OCI-LY1 (cell line): ENCODE results near the gene CTSC.

Experiments used
- H2AFZ ChIP-seq: fragments of 200-600 bp; sonication (generic), shearing (Covaris generic); 2 replicates; pipeline ENCODE4 v1.6.0; 2014; ENCODE audit warnings: antibody characterized with exemption, mild to moderate bottlenecking, low read length
- H3F3A ChIP-seq: fragments of 200-600 bp; sonication (generic), shearing (Covaris generic); 2 replicates; pipeline ENCODE4 v1.6.0; 2014; ENCODE audit warnings: mild to moderate bottlenecking, antibody characterized with exemption, low read length, moderate library complexity; ENCODE audit not compliant: insufficient read depth
- H3K27ac ChIP-seq: fragments of 200-600 bp; sonication (generic); 2 replicates; pipeline ENCODE4 v1.5.1; 2014; ENCODE audit warnings: low read length, mixed run types, mild to moderate bottlenecking, low read depth; ENCODE audit not compliant: poor library complexity, severe bottlenecking
- H3K27me3 ChIP-seq: fragments of 200-600 bp; sonication (generic); 2 replicates; pipeline ENCODE4 v1.6.0; 2014; ENCODE audit warnings: antibody characterized with exemption, mild to moderate bottlenecking, low read length, moderate library complexity; ENCODE audit not compliant: insufficient read depth
- H3K36me3 ChIP-seq: fragments of 200-600 bp; sonication (generic); 2 replicates; pipeline ENCODE4 v1.6.1; 2014; ENCODE audit warnings: mild to moderate bottlenecking, antibody characterized with exemption, low read length, moderate library complexity, mixed read lengths; ENCODE audit not compliant: insufficient read depth
- H3K4me1 ChIP-seq: fragments of 200-600 bp; sonication (generic); 2 replicates; pipeline ENCODE4 v1.5.1; 2014; ENCODE audit warnings: mild to moderate bottlenecking, low read length, moderate library complexity; ENCODE audit not compliant: insufficient read depth, severe bottlenecking
- H3K4me2 ChIP-seq: fragments of 200-600 bp; sonication (generic), shearing (Covaris generic); 2 replicates; pipeline ENCODE4 v1.6.1; 2014; ENCODE audit warnings: low read length
- H3K4me3 ChIP-seq: fragments of 200-600 bp; sonication (generic); 2 replicates; pipeline ENCODE4 v1.5.1; 2014; ENCODE audit warnings: low read length, low read depth, mild to moderate bottlenecking, mixed read lengths; ENCODE audit not compliant: poor library complexity, severe bottlenecking
- H3K79me2 ChIP-seq: fragments of 200-600 bp; shearing (Covaris generic); 2 replicates; pipeline ENCODE4 v1.6.1; 2016; ENCODE audit warnings: mixed run types, low read length, mixed read lengths; ENCODE audit not compliant: insufficient read depth
- H3K9ac ChIP-seq: fragments of 200-600 bp; sonication (generic), shearing (Covaris generic); 2 replicates; pipeline ENCODE4 v1.6.1; 2014; ENCODE audit warnings: mild to moderate bottlenecking, low read length, mixed read lengths
- H3K9me2 ChIP-seq: fragments of 200-600 bp; sonication (generic), shearing (Covaris generic); 2 replicates; pipeline ENCODE4 v1.6.1; 2014; ENCODE audit warnings: low read depth, mild to moderate bottlenecking, low read length, mixed read lengths
- H3K9me3 ChIP-seq: fragments of 200-600 bp; shearing (Covaris generic); 2 replicates; pipeline ENCODE4 v1.6.1; 2014; ENCODE audit warnings: low read length, mixed read lengths
- H4K20me1 ChIP-seq: fragments of 200-600 bp; sonication (generic), shearing (Covaris generic); 2 replicates; pipeline ENCODE4 v1.6.0; 2016; ENCODE audit warnings: mild to moderate bottlenecking, low read length; ENCODE audit not compliant: insufficient read depth
- EZH2 ChIP-seq: fragments of 200-600 bp; sonication (generic), shearing (Covaris generic); IDR thresholded peaks from 2 replicates; pipeline ENCODE4 v1.8.0; 2017; ENCODE audit warnings: borderline replicate concordance, mixed run types, mild to moderate bottlenecking, antibody characterized with exemption, low read length, moderate library complexity, mixed read lengths
- TF ChIP-seq, protein P1 (sequence below): fragments of 200-600 bp; sonication (generic), shearing (Covaris generic); IDR thresholded peaks from 2 replicates; pipeline ENCODE4 v1.5.1; 2017; ENCODE audit warnings: mild to moderate bottlenecking, antibody characterized with exemption, low read length, moderate library complexity, mixed read lengths

Gene CTSC

GRCh38 chr11:88359114-88359513 lies 21.6 kb upstream of the CTSC start:
- H3F3A ChIP-seq = no peaks in the 10 kb centered on the region; the same call in 1 of the 2 replicates
- TF ChIP-seq EZH2 = no peak
- TF ChIP-seq, protein P1, sequence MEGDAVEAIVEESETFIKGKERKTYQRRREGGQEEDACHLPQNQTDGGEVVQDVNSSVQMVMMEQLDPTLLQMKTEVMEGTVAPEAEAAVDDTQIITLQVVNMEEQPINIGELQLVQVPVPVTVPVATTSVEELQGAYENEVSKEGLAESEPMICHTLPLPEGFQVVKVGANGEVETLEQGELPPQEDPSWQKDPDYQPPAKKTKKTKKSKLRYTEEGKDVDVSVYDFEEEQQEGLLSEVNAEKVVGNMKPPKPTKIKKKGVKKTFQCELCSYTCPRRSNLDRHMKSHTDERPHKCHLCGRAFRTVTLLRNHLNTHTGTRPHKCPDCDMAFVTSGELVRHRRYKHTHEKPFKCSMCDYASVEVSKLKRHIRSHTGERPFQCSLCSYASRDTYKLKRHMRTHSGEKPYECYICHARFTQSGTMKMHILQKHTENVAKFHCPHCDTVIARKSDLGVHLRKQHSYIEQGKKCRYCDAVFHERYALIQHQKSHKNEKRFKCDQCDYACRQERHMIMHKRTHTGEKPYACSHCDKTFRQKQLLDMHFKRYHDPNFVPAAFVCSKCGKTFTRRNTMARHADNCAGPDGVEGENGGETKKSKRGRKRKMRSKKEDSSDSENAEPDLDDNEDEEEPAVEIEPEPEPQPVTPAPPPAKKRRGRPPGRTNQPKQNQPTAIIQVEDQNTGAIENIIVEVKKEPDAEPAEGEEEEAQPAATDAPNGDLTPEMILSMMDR = no peak
- H3K79me2 ChIP-seq = no peaks in the 10 kb centered on the region
- peak overlapping the region; percentile 16 for H3K27ac ChIP-seq
- no peak overlapping the region for H3K9ac ChIP-seq
- no peaks in the 10 kb centered on the region for H3K27me3 ChIP-seq
- no peaks in the 10 kb centered on the region for H4K20me1 ChIP-seq
- no peaks in the 10 kb centered on the region for H3K36me3 ChIP-seq
- H3K9me2 ChIP-seq = no peaks in the 10 kb centered on the region
- peaks cover 28% of the 10 kb centered on the region for H3K4me1 ChIP-seq
- no peak overlapping the region for H3K4me3 ChIP-seq
- H3K4me2 ChIP-seq = peak overlapping the region; percentile 1; the same call in 1 of the 2 replicates
- no peaks in the 10 kb centered on the region for H3K9me3 ChIP-seq
- H2AFZ ChIP-seq = no peak overlapping the region

GRCh38 chr11:88358040-88358431 lies 20.5 kb upstream of the CTSC start:
- H4K20me1 ChIP-seq = no peaks in the 10 kb centered on the region
- no peak overlapping the region for H3K4me2 ChIP-seq
- TF ChIP-seq EZH2 = no peak
- TF ChIP-seq, protein P1 = no peak
- H3K4me3 ChIP-seq = no peak overlapping the region
- no peaks in the 10 kb centered on the region for H3K9me2 ChIP-seq
- peaks cover 28% of the 10 kb centered on the region for H3K4me1 ChIP-seq
- no peaks in the 10 kb centered on the region for H3K9me3 ChIP-seq
- no peaks in the 10 kb centered on the region for H3K79me2 ChIP-seq
- no peaks in the 10 kb centered on the region for H3K36me3 ChIP-seq
- no peak overlapping the region for H3K27ac ChIP-seq
- H3K9ac ChIP-seq = no peak overlapping the region
- no peaks in the 10 kb centered on the region for H3K27me3 ChIP-seq
- H2AFZ ChIP-seq = no peak overlapping the region
- H3F3A ChIP-seq = no peaks in the 10 kb centered on the region; the same call in 1 of the 2 replicates

- H3K9me2 ChIP-seq = no peaks in the 10 kb centered on the region
- H3K27me3 ChIP-seq = no peaks in the 10 kb centered on the region
- H3K27ac ChIP-seq = peak overlapping the region; percentile 19
- H2AFZ ChIP-seq = no peak overlapping the region
- no peak overlapping the region for H3K4me3 ChIP-seq
- peaks cover 28% of the 10 kb centered on the region for H3K4me1 ChIP-seq
- no peak overlapping the region; the same call in 1 of the 2 replicates for H3K4me2 ChIP-seq
- H3K9me3 ChIP-seq = no peaks in the 10 kb centered on the region
- H3K79me2 ChIP-seq = no peaks in the 10 kb centered on the region
- no peaks in the 10 kb centered on the region for H4K20me1 ChIP-seq
- TF ChIP-seq, protein P1 = no peak
- no peak for TF ChIP-seq EZH2
- no peak overlapping the region for H3K9ac ChIP-seq
- no peaks in the 10 kb centered on the region for H3K36me3 ChIP-seq
- no peaks in the 10 kb centered on the region; the same call in 1 of the 2 replicates for H3F3A ChIP-seq
These were observed 19.9 kb upstream of the CTSC start for GRCh38 chr11:88357323-88358039.
